ENCODE data around the gene BOC.
A peak's percentile ranks its signal among the peaks of the same experiment; 100 is the strongest.

Gene BOC

DNA sequence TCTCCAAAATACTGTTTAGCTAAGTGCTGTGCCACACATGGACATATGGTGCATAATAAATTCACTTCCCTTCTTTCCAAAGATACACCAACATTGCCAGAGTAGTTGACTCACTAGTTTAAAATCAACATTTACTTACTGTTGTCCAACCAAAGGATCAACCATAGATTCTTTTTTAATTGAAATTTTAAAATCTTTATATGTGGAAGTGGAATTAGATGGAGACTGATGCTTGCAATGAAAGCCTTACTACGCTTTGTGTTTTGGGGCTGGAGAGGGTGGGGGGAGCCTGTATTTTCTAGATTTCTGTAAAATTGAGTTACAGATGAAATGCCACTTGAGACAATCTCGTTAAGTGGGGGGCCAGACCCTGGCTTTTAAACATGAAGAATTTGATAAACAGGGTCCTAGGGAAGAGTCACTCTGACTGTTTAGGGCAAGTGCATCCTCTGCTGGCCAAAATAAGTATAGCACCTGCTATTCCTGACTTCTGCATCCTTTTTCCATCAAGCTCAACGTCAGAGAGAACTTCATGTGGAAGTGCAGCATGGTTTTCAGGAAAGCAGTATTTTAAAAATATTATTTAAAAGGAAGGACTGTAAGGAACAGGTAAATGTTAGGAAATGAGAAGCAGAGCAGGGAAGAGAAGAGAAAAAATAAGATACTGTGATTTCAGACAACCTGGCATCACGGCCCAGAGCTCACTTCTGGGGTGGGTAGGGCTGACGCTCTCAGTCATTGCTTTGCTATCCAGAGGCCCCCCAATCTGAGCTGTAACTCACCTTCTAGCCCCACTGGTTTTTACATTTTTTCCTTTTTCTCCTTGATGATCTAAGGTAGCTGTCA lies 76.7 kb downstream of the BOC start:
- peak; percentile 56 for DNase-seq (ENCODE audit: low spot score)

DNA sequence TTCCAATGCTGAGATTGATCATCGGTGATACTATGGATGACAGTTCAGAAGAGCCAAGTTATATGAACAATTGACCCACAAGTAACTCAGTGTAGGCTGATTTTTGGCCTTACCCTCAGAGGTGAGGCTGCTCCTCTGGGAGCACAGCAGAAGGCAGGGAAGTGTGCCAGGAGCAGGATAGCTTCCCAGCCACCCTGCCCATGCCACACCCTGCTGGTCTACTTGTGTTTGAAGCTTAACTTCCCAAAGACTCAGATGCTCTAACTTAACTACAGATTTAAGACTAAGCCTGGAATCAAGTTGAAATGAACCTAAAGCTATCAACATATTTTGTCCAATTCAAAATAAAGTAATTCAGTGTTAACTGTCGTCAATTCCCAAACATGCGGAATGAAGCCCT lies 77.5 kb downstream of the BOC start:
- no peak for DNase-seq (ENCODE audit: low spot score)

DNA sequence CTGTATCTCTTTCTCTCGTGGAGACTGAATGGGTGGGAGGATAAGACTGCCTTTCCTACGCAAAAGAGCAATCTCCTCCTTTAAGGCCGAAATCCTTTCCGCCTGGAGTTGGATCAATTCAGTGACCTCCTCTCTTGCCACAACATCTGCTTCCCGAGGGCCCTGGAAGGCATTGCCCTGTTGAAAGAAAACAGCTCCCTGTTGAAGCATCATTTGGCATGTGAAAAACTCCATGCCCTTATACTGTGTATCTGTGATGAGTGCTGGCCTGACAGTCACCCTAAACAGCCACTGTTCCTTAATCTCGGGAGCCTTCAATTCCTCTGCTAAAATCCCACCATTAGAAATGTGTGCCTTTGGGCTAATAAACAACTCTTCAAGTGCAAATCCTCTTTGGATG lies 80.2 kb downstream of the BOC start:
- no peak for DNase-seq (ENCODE audit: low spot score)

GRCh38 chr3:113292933-113293332 lies 81.6 kb downstream of the BOC start:
- DNase-seq (ENCODE audit: low spot score), result no peak

DNA sequence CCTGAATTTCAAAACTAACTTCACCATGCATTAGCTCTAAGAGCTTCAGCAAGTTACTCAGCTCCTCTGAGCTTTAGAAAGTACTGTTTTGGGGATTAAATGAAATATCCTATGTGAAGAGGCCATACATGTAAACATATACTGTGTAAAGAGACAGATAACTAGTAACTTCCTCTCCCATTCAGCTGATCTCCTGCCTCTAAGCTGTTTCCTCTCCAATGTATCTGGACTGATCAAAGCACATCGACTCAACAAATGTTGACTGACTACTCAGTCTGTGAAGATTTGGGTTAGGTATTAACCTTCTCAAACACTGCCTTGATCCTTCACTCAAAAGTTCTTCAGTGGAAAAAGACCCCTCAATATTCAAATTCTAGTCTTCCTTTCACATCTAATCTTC lies 82.0 kb downstream of the BOC start:
- no peak for DNase-seq (ENCODE audit: low spot score)

DNA sequence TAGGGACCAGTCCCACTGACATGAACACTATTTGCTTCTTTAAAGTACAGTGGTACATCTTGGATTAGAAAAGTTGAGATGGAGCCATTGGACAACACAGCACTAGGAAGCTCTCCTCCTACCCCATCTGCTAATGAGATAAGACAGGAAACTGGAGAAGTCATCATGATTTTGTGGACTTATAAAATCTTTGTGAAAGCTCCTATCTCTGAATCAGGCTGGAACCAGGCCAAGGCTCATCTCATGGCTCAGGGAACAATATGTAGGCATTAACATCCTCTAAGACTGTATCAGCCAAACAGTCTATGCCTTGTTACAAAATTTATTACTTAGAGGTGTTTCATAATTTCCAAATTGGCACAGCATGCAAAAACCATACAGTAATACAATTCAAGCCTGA lies 84.1 kb downstream of the BOC start:
- no peak for DNase-seq (ENCODE audit: low spot score)

DNA sequence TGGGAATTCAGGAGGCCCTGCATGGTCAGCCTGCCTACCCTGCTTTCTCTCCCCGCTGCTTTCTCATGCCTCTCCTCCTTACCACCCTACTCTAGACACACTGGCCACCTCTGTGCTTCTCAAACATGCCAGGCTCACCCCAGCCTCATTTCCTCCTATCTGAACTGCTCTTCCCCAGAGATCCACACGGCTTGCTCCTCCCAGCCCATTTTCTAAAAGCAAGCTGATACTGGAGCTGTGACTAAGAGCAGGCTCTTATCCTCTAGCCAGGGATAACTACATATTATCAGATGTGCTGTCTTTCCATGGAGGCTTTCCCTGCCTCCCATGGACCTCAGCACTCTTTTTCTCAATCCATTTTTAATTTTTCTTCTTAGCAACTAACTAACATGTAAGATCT lies 85.9 kb downstream of the BOC start:
- DNase-seq (ENCODE audit: low spot score), result no peak

DNA sequence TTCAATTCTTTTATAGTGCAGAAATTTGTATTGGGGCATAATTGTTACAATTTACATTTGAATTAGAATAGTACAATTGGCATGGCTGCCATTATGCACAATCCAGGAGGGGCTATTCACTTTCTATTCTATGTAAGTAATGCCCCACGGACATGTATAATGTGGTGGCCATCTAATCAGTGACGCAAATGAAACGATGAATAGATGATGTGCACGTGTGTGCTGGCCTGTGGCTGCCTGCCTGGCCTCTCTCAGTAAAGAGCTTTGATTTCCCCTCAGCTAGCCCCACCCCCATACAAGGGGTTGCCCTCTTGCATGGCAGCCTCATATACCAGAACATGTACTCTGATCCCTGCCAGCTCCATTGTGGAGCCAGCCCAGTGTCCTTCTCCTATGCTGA lies 86.5 kb downstream of the BOC start:
- no peak for DNase-seq (ENCODE audit: low spot score)

- no peak for DNase-seq (ENCODE audit: low spot score)
Observed at GRCh38 chr3:113300596-113300995, 89.2 kb downstream of the BOC start.

DNA sequence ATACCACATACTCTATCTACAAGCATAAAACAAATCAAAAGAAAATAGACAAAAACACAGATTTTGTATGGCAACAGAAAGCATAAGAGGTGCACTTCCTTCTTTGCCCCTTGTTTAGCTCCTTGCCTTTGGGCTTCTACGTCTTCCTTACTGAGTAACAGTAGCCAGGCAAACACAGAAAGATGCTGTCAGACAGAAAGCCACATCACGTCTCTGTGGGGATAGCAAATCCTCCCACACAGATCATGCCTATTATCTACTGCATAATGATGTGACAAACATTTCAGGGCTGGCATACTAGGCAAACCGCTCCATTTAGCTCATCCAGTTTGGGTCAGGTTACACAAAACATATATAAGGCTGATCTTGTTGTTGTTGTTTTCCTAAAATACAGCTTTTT lies 92.7 kb downstream of the BOC start:
- DNase-seq (ENCODE audit: low spot score), result no peak

DNA sequence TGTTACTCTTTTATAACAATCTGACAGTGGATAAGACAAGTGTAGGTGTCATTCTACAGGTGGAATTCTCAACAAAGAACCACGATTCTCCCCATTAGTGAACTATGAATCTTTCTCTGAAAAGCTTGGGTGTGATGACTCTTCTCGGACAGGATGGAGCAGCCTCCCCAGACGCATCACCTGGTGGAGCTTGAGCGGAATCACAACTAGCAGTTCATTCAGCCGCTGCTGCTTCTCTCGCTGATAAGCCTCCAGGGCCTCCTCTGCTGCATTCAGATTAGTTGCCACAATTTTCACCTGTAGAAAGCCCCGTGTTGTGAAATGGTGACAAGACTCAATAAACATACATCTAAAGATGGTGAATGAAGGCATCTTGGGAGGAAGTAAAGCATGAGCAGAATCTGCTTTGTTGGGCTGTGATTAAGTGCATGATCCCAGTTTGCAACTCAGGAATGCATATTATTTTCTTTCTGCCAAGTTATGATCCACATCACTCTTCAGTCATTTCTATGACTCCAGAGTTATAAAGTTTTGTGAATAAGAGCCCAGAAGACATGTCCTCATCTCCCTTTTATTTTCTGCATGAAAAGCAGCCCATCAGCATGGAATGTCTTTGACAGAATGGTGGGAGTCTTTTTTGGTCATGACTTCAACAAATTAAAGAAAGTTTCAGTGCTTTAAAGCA lies 93.6 kb downstream of the BOC start:
- no peak for DNase-seq (ENCODE audit: low spot score)

DNA sequence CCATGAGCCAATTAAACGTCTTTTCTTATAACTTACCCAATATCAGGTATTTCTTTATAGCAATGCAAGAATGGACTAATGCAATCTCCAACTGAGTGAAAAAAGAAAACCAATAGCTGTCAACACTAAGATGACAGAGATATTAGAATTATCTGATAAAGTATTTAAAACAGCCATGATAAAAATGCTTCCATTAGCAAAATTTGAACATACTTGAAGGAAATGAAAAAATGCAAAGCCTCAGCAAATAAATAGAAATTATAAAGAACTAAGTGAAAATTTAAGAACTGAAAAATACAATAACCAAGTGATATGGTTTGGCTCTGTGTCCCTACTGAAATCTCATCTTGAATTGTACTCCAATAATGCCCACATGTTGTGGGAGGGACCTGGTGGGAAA lies 99.6 kb downstream of the BOC start:
- DNase-seq (ENCODE audit: low spot score), result no peak

DNA sequence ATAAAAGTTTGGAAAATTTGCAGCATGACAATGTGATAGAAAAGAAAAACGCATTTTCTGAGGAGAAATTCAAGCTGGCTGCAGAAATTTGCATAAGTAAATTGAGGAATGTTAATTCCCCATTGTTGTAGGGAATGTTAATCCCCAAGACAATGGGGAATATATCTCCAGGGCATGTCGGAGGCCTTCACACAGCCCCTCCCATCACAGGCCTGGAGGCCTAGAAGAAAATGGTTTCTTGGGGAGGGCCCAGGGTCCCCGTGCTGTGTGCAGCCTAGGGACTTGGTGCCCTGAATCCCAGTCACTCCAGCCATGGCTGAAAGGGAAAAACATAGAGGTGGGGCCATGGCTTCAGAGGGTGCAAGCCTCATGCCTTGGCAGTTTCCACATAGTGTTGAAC lies 101.1 kb downstream of the BOC start:
- no peak for DNase-seq (ENCODE audit: low spot score)

GRCh38 chr3:113314923-113315322 lies 103.6 kb downstream of the BOC start:
- no peak for DNase-seq (ENCODE audit: low spot score)

GRCh38 chr3:113329757-113330156 lies 118.4 kb downstream of the BOC start:
- DNase-seq (ENCODE audit: low spot score), result no peak

DNA sequence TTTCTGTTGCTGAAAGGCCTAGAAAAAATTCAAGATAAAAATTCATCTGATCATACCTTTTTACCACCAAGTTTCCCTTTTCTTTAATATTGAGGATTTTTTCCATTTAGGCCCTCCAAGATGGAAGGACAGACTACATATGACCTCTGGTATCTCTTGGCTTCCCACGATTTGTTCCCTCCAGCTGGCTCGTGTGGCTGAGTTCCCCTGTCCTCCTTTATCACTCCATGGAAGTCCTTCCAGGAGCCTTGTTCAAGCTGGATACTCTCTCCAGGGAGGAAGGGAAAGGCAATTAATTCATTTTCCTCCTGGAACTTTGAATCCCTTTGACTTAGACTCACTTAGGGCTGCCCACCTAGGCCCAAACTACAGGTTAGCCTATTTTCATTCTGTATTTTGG lies 119.4 kb downstream of the BOC start:
- DNase-seq (ENCODE audit: low spot score), result no peak

DNA sequence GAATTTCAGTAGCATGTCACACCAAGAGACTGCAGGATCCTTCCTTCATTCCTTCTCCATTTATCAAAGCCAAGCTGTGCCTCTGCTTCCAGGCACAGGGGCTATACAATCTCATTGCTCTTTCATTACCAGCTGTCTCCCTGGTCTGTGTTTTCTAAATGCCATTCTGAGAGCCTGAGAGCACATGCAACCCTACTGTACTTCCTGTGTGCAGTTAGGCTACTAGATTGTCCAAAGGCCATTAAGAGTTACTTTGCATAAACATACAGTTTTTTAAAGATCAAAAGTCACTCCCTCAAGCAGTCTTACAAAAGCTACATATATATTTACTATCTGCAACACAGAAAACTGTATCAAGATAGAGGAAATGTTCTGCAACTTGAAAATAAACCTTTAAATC lies 119.8 kb downstream of the BOC start:
- DNase-seq (ENCODE audit: low spot score), result no peak

Measured in globus pallidus (tissue), 1 donor.